Calu3 (cell line): ENCODE results near the gene ANKRD9. TPM values are rescaled to one million over a fixed set of nuclear protein-coding genes. Genes with fewer than 3 reads are reported as not detected.

ENCODE experiments used
- BruUV-seq: library from RNA; stranded (reverse); fragments of 400-500 nt; replicated peaks from 2 replicates; lab custom pipeline; 2021; lab: Mats Ljungman, UMichigan
- CTCF ChIA-PET: fragments of 300-600 bp; sonication (Branson Sonifier 250); formaldehyde crosslinking; loops from one replicate; lab custom pipeline; 2022; ENCODE audit warnings: antibody characterized with exemption; lab: Charles Lee
- DNase-seq: peaks from one replicate; pipeline ENCODE4 v3.0.0; 2022
- H3K27ac Mint-ChIP-seq: one replicate; pipeline ENCODE4 v1.8.0; 2022; ENCODE audit warnings: mixed read lengths; ENCODE audit not compliant: unreplicated experiment
- H3K27me3 Mint-ChIP-seq: one replicate; pipeline ENCODE4 v1.8.0; 2022; ENCODE audit warnings: mixed read lengths; ENCODE audit not compliant: unreplicated experiment
- H3K36me3 Mint-ChIP-seq: one replicate; pipeline ENCODE4 v1.8.0; 2022; ENCODE audit warnings: mild to moderate bottlenecking, moderate library complexity, mixed read lengths; ENCODE audit not compliant: insufficient read depth, unreplicated experiment
- H3K4me1 Mint-ChIP-seq: one replicate; pipeline ENCODE4 v1.8.0; 2022; ENCODE audit warnings: mild to moderate bottlenecking, low read depth, mixed read lengths; ENCODE audit not compliant: unreplicated experiment
- H3K4me3 Mint-ChIP-seq: one replicate; pipeline ENCODE4 v1.8.0; 2022; ENCODE audit warnings: mild to moderate bottlenecking, low read depth, moderate library complexity, mixed read lengths; ENCODE audit not compliant: unreplicated experiment
- H3K9me3 Mint-ChIP-seq: one replicate; pipeline ENCODE4 v1.8.0; 2022; ENCODE audit warnings: low read depth, mixed read lengths; ENCODE audit not compliant: unreplicated experiment
- intact Hi-C: fragments of 100-400 bp; cut with micrococcal nuclease; formaldehyde crosslinking; loops from one replicate; pipeline ENCODE4 v1.10.0; 2022; ENCODE audit not compliant: unreplicated experiment
- total RNA-seq: library from RNA; stranded (reverse); gene quantifications from 2 replicates; pipeline ENCODE4 v1.2.3, GENCODE V29; 2022
- TF ChIP-seq, protein P1 (sequence below): fragments of 200-600 bp; IDR thresholded peaks from one replicate; pipeline ENCODE4 v1.8.0; 2022; ENCODE audit warnings: antibody characterized with exemption; ENCODE audit not compliant: unreplicated experiment

Gene ANKRD9
- total RNA-seq, 1 experiment from 2014 or later: 23.8 TPM

DNA sequence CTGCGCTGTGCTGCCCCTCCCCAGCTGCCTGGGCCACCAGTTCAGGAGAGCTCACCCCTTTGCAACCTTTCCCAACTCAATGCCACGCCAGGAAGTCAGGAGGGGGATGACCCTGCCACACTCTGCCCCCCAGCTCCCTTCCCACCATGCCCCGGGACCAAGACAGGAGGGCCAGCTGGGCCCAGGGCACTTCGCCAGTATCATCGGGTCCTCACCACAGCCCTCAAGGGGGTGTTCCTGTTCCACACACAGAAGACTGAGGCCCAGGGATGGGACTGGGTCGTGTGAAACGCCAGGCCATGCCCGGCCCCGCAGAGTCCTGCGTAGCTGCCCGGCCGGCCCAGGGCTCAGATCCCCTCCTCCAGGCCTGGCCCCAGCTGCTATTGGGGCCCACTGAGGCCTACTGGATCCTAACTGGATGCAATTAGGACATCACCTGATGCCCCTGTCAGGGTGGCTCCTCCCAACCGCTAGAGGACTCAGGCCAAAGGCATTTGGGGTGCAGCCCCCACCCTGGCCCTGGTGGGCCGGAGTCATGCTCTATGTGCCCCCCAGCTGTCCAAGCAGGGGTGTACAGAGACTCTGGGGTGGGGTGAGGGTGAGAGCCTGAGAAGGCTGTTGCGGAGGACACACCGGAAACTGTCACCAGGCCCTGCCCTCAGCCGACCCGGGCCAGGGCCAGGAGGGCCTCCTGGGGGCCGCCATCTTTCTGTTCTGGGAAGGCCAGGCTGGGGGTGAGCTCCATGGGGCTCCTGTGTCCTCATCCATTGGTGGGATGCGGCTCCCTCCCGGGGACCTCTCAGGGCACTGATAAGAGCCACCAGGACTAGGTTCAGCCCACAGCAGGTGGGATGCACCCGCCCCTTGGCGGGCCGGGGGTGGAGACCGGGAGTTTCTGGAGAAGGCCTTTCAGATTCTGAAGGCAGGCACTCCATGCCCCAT is 29.3 kb upstream of the ANKRD9 start:
- Mint-ChIP-seq H3K4me1 (no peaks in the 10 kb centered on the region), H3K4me3 (no peak overlapping the region), H3K27ac (no peak overlapping the region), H3K27me3 (peaks cover 16% of the 10 kb centered on the region), H3K9me3 (no peaks in the 10 kb centered on the region), H3K36me3 (no peaks in the 10 kb centered on the region)
- intact Hi-C loops: no loop called here
- BruUV-seq: no TSS peak
- DNase-seq: no peak
- CTCF ChIA-PET: no interaction called here
- TF ChIP-seq, protein P1, sequence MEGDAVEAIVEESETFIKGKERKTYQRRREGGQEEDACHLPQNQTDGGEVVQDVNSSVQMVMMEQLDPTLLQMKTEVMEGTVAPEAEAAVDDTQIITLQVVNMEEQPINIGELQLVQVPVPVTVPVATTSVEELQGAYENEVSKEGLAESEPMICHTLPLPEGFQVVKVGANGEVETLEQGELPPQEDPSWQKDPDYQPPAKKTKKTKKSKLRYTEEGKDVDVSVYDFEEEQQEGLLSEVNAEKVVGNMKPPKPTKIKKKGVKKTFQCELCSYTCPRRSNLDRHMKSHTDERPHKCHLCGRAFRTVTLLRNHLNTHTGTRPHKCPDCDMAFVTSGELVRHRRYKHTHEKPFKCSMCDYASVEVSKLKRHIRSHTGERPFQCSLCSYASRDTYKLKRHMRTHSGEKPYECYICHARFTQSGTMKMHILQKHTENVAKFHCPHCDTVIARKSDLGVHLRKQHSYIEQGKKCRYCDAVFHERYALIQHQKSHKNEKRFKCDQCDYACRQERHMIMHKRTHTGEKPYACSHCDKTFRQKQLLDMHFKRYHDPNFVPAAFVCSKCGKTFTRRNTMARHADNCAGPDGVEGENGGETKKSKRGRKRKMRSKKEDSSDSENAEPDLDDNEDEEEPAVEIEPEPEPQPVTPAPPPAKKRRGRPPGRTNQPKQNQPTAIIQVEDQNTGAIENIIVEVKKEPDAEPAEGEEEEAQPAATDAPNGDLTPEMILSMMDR: no peak

DNA sequence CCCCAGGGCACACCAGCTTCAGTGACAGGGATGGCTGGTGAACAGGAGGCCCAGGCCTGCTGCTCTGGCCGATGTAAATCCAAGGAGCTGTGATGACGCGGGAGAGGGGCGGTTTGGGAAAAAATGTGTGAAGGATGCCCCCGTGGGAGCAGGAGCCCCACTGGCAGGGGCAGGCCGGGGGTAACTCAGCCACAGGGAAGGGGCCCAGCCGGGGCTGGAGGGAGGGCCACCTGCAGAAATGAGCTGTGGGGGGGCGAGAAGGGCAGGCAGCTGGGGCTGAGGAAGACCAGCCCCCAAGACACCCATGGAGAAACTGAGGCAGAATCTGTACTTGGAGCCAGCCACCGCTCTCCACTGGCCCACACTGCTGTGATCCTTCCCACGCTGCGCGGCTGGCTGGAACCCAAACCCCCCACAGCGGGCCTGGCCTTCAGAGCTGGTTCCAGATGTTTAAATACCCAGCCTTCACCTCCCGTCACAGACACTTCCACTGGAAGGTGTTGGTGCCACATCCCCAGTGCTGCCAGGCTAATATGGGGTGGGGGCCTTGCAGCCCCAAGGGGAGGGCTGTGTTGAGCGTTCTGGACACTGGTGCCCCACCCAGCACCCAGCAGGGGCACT is 28.5 kb upstream of the ANKRD9 start:
- TF ChIP-seq, protein P1: no peak
- no TSS peak for BruUV-seq
- Mint-ChIP-seq H3K36me3 (no peaks in the 10 kb centered on the region), H3K4me3 (no peak overlapping the region), H3K9me3 (no peaks in the 10 kb centered on the region), H3K27ac (no peak overlapping the region), H3K4me1 (no peaks in the 10 kb centered on the region), H3K27me3 (peaks cover 8% of the 10 kb centered on the region)
- intact Hi-C loops: no loop called here
- DNase-seq: no peak
- CTCF ChIA-PET: no interaction called here

DNA sequence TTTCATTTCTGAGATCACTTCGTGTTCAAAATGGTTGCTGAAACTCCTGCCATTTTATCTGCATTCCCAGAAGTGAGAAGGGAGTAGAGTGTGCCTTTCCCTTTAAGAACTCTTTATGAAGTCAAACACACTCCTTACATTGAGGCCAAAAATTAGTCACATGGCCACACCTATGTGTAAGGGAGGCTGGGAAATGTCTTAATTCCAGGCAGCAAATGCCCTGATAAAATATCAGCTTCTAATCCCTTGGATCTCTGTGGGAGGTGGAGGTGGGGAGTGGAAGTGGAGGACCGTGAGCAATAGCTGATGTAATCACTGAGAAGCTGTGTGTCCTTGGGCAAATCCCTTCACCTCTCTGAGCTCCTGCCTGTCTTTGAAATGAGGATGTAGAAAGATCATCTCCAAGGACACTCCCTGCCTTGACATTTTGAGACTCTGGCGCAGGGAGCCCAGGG is 22.7 kb upstream of the ANKRD9 start:
- H3K36me3 Mint-ChIP-seq: peaks cover 3% of the 10 kb centered on the region
- BruUV-seq: no TSS peak
- H3K4me1 Mint-ChIP-seq: no peaks in the 10 kb centered on the region
- no peak overlapping the region for H3K4me3 Mint-ChIP-seq
- intact Hi-C loops: no loop called here
- CTCF ChIA-PET: interaction anchor here (0.6 kb wide), 1 partner anchor 15 kb away, joined by 3 read pairs; no protein-coding TSS in a partner anchor
- TF ChIP-seq, protein P1: no peak
- DNase-seq: no peak
- no peaks in the 10 kb centered on the region for H3K9me3 Mint-ChIP-seq
- H3K27ac Mint-ChIP-seq: no peak overlapping the region
- H3K27me3 Mint-ChIP-seq: no peaks in the 10 kb centered on the region

DNA sequence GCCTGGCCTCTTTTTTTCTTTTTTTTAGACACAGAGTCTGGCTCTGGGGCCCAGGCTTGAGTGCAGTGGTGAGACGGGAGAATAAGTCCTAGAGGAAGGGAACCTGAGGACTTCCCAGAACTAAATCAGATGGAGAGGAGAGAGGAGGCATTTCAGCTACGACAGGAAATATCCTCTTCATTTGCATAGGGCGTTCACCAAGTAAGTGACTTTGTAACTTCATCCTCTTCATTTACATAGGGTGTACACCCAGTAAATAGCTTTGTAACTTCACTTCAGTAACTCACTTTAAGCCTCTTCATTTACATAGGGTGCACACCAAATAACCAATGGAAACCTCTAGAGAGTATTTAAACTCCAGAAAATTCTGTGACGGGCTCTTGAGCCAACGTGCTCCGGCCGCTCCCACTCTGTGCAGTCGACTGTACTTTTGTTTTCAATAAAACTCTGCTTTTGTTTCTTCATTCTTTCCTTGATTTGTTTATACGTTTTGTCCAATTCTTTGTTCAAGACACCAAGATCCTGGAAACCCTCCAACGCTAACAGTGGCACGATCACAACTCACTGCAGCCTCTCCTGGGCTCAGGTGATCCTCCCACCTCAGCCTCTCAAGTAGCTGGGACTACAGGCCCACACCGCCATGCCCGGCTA is 21.4 kb upstream of the ANKRD9 start:
- CTCF ChIA-PET: interaction anchor here (0.5 kb wide), 1 partner anchor 859 kb away, joined by 7 read pairs; no protein-coding TSS in a partner anchor

More for the DNA sequence above, 21.4 kb upstream of the ANKRD9 start:
- Mint-ChIP-seq H3K27ac (no peak overlapping the region), H3K36me3 (peaks cover 7% of the 10 kb centered on the region), H3K9me3 (no peaks in the 10 kb centered on the region), H3K4me3 (no peak overlapping the region), H3K4me1 (peaks cover 2% of the 10 kb centered on the region), H3K27me3 (no peaks in the 10 kb centered on the region)
- intact Hi-C loops: no loop called here
- no peak for DNase-seq
- TF ChIP-seq, protein P1: no peak
- BruUV-seq: no TSS peak
